Activated T-helper 2 cell treated with anti-CD3 and anti-CD28 coated beads, Interferon-gamma antibody, Interleukin-2, Interleukin-4, amounts not matched to agents 10 μg/mL and 5 μg/mL and 100 μg/mL, durations not matched to agents 14 hours and 24 hours and 36 hours (primary cell): ENCODE results near the gene SPTBN5. TPM values are rescaled to one million over a fixed set of nuclear protein-coding genes. Genes with fewer than 3 reads are reported as not detected.
A peak's percentile ranks its signal among the peaks of the same experiment; 100 is the strongest.

Experiments
- DNase-seq: peaks from one replicate; pipeline ENCODE4 v3.0.0; 2021; ENCODE audit warnings: low spot score
- H3K27ac Mint-ChIP-seq: one replicate; pipeline ENCODE4 v1.8.0; 2021; ENCODE audit warnings: mixed read lengths
- H3K27me3 Mint-ChIP-seq: one replicate; pipeline ENCODE4 v1.8.0; 2021; ENCODE audit warnings: low read depth, mixed read lengths
- H3K36me3 Mint-ChIP-seq: one replicate; pipeline ENCODE4 v1.8.0; 2021; ENCODE audit warnings: low read depth, mixed read lengths
- H3K4me1 Mint-ChIP-seq: one replicate; pipeline ENCODE4 v1.8.0; 2021; ENCODE audit warnings: low read depth, mixed read lengths
- H3K4me3 Mint-ChIP-seq: one replicate; pipeline ENCODE4 v1.8.0; 2021; ENCODE audit warnings: low read depth, mild to moderate bottlenecking, moderate library complexity, mixed read lengths
- H3K9me3 Mint-ChIP-seq: one replicate; pipeline ENCODE4 v1.8.0; 2021; ENCODE audit warnings: mixed read lengths
- intact Hi-C: fragments of 100-400 bp; cut with micrococcal nuclease; formaldehyde crosslinking; loops from one replicate; pipeline ENCODE4 v1.15.1; 2023
- total RNA-seq: library from RNA; stranded (reverse); gene quantifications from 2 replicates; pipeline ENCODE4 v1.2.3, GENCODE V29; 2022

The SPTBN5 gene
- total RNA-seq, 1 donor from 2014 or later, result 0.41 TPM

DNA sequence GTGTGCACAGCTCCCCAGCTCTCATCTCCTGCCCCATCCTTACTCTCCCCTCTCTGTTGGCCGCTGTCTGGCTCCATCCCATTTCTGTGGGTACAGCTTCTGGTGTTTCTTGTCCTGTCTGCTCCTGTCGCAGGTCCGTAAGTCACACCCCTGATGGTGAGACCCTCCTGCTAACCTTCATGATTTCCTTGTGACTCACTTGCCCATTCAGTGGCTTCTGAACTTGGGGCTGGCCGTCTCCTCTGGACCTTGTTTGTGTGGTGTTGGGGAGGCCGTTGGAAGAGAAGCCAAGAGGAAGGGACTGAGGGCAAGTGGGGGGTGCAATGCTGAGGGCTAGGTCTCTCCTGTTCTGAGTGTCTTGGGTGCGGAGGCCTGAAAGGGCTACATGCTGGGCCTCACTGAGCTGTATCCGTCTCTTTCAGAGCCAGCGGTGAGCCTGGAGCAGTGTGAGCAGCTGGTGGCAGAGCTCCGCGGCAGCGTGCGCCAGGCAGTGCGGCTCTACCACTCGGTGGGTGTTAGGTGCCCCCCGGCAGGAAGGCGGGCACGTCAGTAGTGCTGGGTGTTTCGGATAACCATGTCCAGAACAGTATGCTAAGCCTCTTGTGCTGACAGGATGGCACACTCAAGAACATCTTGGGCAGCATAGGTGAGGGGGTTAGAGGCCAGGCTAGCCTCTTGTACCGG lies 69.6 kb downstream of the SPTBN5 start:
- no peaks in the 10 kb centered on the region for H3K27me3 Mint-ChIP-seq
- H3K4me1 Mint-ChIP-seq, result peaks cover 9% of the 10 kb centered on the region
- no peak overlapping the region for H3K4me3 Mint-ChIP-seq
- H3K36me3 Mint-ChIP-seq, result peaks cover 27% of the 10 kb centered on the region
- DNase-seq, result no peak
- H3K27ac Mint-ChIP-seq, result no peak overlapping the region
- intact Hi-C loops, result no loop called here
- H3K9me3 Mint-ChIP-seq, result no peaks in the 10 kb centered on the region

- Mint-ChIP-seq H3K4me3 (no peak overlapping the region), H3K27me3 (no peaks in the 10 kb centered on the region), H3K4me1 (peaks cover 4% of the 10 kb centered on the region), H3K27ac (no peak overlapping the region), H3K9me3 (no peaks in the 10 kb centered on the region), H3K36me3 (peaks cover 29% of the 10 kb centered on the region)
- no peak for DNase-seq
- intact Hi-C loops, result no loop called here
Measured at GRCh38 chr15:41823502-41823901, 70.4 kb downstream of the SPTBN5 start.

DNA sequence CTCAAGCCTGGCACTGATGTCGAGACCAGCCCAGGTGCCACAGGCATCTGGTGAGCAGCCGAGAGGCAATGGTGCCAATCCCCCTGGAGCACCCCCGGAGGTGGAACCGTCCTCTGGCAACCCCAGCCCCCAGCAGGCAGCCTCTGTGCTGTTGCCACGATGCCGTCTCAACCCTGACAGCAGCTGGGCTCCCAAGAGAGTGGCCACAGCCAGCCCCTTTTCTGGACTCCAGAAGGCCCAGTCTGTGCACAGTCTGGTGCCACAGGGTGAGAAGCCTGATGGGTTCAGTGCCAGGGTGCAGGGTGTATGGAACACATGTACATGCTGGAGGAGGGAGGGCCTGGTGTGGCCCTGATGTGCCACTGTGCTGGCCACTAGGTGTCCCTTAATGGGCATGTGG lies 70.9 kb downstream of the SPTBN5 start:
- H3K27me3 Mint-ChIP-seq, result no peaks in the 10 kb centered on the region
- no peak for DNase-seq
- no peak overlapping the region for H3K27ac Mint-ChIP-seq
- H3K4me1 Mint-ChIP-seq, result peaks cover 2% of the 10 kb centered on the region
- no peak overlapping the region for H3K4me3 Mint-ChIP-seq
- intact Hi-C loops, result no loop called here
- peaks cover 34% of the 10 kb centered on the region for H3K36me3 Mint-ChIP-seq
- H3K9me3 Mint-ChIP-seq, result no peaks in the 10 kb centered on the region

DNA sequence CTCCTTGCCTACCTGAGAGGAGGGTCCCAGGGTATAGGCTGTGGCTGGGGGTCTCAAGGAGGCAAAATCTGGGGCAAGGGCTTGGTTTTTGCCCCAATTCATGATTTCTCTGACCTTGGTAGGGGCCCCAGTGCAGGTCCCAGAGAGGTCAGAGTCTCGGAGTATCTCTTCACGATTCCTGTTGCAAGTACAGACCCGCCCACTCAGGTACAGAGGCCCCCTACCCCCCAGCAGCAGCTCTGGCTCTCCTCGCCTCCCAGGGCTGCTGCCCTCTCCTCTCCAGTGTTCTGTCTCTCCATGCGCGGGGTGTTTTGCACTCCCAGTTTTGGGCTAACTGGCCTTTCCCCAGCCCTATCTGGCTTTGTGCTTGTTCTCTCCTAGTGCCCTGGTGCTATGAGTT lies 71.4 kb downstream of the SPTBN5 start:
- Mint-ChIP-seq H3K9me3 (no peaks in the 10 kb centered on the region), H3K4me3 (no peak overlapping the region), H3K27me3 (no peaks in the 10 kb centered on the region), H3K27ac (no peak overlapping the region), H3K36me3 (peaks cover 32% of the 10 kb centered on the region), H3K4me1 (no peaks in the 10 kb centered on the region)
- intact Hi-C loops, result no loop called here
- DNase-seq, result no peak

GRCh38 chr15:41821831-41822230 lies 72.0 kb downstream of the SPTBN5 start:
- H3K36me3 Mint-ChIP-seq, result peaks cover 32% of the 10 kb centered on the region
- no peaks in the 10 kb centered on the region for H3K4me1 Mint-ChIP-seq
- no peak overlapping the region for H3K4me3 Mint-ChIP-seq
- intact Hi-C loops, result no loop called here
- no peaks in the 10 kb centered on the region for H3K27me3 Mint-ChIP-seq
- H3K27ac Mint-ChIP-seq, result no peak overlapping the region
- H3K9me3 Mint-ChIP-seq, result no peaks in the 10 kb centered on the region
- DNase-seq, result no peak

DNA sequence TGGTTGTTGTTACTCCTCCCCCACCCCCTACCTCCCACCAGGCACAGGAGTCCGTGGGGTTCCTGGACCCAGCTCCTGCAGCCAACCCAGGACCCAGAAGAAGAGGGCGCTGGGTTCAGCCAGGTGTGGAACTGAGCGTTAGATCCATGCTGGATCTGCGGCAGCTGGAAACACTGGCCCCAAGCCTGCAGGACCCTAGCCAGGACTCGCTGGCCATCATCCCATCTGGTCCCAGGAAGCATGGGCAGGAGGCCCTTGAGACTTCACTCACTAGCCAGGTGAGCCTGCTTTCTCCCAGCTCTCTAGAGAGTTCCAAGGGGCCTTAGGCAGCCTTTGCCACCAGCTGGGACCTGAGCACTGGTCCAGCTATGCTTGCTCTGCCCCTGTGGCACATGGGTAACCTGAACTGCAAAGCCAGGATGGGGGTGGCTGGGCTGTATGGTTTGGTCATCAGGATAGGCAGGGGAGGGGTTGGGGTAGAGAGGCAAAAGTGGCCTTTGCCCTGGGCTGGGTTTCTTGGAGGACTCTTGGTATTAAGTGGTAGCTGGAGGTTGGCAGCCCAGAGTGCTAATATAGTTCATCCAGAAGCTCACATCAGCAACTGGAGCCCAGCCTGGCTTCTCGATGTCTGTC lies 72.9 kb downstream of the SPTBN5 start:
- Mint-ChIP-seq H3K4me3 (no peak overlapping the region), H3K9me3 (no peaks in the 10 kb centered on the region), H3K36me3 (peaks cover 34% of the 10 kb centered on the region), H3K27ac (no peak overlapping the region), H3K27me3 (no peaks in the 10 kb centered on the region), H3K4me1 (no peaks in the 10 kb centered on the region)
- DNase-seq, result no peak
- intact Hi-C loops, result no loop called here

DNA sequence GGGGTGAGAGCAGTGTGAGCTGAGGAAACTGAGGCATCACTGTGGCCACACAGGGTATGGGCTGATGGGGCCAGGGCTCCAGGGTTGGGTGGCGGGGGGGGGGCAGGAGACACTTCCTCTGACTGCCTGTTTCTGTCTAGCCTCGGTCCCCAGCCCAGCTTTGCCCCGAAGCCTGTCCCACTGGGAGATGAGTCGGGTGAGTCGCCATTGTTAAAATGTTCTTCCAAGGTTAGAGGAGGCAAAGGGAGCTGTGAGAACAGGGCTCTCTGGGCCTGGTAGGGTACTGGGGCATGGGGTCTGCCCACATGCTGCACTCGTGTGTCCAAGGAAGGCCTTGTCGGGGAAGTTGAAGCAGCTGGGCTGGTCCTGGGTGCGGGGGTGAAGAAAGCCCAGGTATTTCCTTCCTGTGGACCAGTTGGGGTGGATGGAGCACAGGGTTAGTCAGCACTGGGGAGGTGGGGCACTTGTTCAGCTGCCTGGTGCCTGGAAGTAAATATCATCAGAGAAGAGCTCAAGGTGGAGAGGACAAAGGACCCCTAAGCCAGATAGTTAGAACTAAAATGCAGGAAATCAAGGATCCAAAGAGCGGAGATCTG lies 74.3 kb downstream of the SPTBN5 start:
- no peaks in the 10 kb centered on the region for H3K27me3 Mint-ChIP-seq
- H3K4me1 Mint-ChIP-seq, result no peaks in the 10 kb centered on the region
- H3K9me3 Mint-ChIP-seq, result no peaks in the 10 kb centered on the region
- H3K4me3 Mint-ChIP-seq, result no peak overlapping the region
- intact Hi-C loops, result no loop called here
- no peak for DNase-seq
- peaks cover 39% of the 10 kb centered on the region for H3K36me3 Mint-ChIP-seq
- H3K27ac Mint-ChIP-seq, result peak overlapping the region; percentile 35

GRCh38 chr15:41817781-41818180 lies 76.1 kb downstream of the SPTBN5 start:
- Mint-ChIP-seq H3K9me3 (no peaks in the 10 kb centered on the region), H3K27ac (no peak overlapping the region), H3K4me3 (no peak overlapping the region), H3K36me3 (peaks cover 35% of the 10 kb centered on the region), H3K27me3 (no peaks in the 10 kb centered on the region), H3K4me1 (no peaks in the 10 kb centered on the region)
- intact Hi-C loops, result no loop called here
- DNase-seq, result no peak

GRCh38 chr15:41817327-41817726 lies 76.5 kb downstream of the SPTBN5 start:
- DNase-seq, result no peak
- H3K9me3 Mint-ChIP-seq, result no peaks in the 10 kb centered on the region
- H3K27me3 Mint-ChIP-seq, result no peaks in the 10 kb centered on the region
- no peak overlapping the region for H3K4me3 Mint-ChIP-seq
- peaks cover 2% of the 10 kb centered on the region for H3K4me1 Mint-ChIP-seq
- peaks cover 31% of the 10 kb centered on the region for H3K36me3 Mint-ChIP-seq
- intact Hi-C loops, result no loop called here
- H3K27ac Mint-ChIP-seq, result no peak overlapping the region

- intact Hi-C loops, result no loop called here
- DNase-seq, result no peak
Measured at GRCh38 chr15:41816788-41817187, 77.1 kb downstream of the SPTBN5 start.

DNA sequence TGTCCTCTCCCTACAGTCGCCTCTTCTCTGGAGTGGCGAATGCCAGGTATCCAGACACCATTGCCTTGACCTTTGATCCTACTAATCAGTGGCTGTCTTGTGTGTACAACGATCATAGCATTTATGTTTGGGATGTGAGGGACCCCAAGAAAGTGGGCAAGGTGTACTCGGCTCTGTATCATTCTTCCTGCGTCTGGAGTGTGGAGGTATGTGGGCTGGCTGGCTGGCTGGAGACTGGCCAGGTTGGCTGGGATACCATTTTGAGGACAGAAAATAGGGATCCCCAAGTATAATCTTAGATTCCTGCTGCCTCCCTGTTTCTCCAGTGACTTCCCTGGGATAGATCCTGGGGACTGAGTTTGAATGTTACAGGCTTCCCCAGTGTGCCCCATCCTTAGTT lies 79.3 kb downstream of the SPTBN5 start:
- intact Hi-C loops, result loop anchor here (5.0 kb wide), 2 partner anchors 117 to 257 kb away; partner anchors contain the start of gene TYRO3
- Mint-ChIP-seq H3K9me3 (no peaks in the 10 kb centered on the region), H3K4me1 (peaks cover 24% of the 10 kb centered on the region), H3K27ac (no peak overlapping the region), H3K27me3 (no peaks in the 10 kb centered on the region), H3K4me3 (no peak overlapping the region), H3K36me3 (peaks cover 22% of the 10 kb centered on the region)
- no peak for DNase-seq

More at GRCh38 chr15:41816788-41817187, 77.1 kb downstream of the SPTBN5 start:
- no peak overlapping the region for H3K4me3 Mint-ChIP-seq
- H3K27ac Mint-ChIP-seq, result no peak overlapping the region
- peaks cover 6% of the 10 kb centered on the region for H3K4me1 Mint-ChIP-seq
- peaks cover 31% of the 10 kb centered on the region for H3K36me3 Mint-ChIP-seq
- H3K27me3 Mint-ChIP-seq, result no peaks in the 10 kb centered on the region
- no peaks in the 10 kb centered on the region for H3K9me3 Mint-ChIP-seq

GRCh38 chr15:41813426-41813825 lies 80.4 kb downstream of the SPTBN5 start:
- DNase-seq, result no peak
- no peaks in the 10 kb centered on the region for H3K27me3 Mint-ChIP-seq
- no peaks in the 10 kb centered on the region for H3K9me3 Mint-ChIP-seq
- H3K27ac Mint-ChIP-seq, result no peak overlapping the region
- H3K4me3 Mint-ChIP-seq, result no peak overlapping the region
- intact Hi-C loops, result loop anchor here (5.0 kb wide), 2 partner anchors 116 to 256 kb away; partner anchors contain the start of gene TYRO3
- peaks cover 17% of the 10 kb centered on the region for H3K36me3 Mint-ChIP-seq
- H3K4me1 Mint-ChIP-seq, result peaks cover 26% of the 10 kb centered on the region

DNA sequence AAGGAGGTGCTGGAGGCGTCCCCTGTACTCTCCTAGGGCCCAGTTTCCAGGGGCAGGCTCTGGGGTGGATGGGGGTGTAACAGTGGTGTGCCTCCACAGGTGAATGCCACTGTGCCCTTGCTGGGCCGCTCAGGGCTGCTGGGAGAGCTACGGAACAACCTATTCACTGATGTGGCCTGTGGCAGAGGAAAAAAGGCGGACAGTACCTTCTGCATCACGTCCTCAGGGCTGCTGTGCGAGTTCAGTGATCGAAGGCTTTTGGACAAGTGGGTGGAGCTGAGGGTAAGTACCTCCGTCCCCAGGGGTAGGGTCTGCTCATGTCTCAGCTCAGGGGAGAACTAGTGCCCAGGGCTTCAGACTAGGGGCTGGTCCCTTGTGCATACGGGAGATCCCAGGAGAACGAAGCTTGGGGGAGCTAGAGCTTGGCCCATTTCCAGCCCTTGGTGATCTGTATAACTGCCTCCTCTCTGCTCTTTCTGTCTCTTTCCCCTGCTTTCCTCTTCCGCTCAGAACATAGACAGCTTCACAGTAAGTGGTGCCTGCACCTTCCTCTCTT lies 81.0 kb downstream of the SPTBN5 start:
- Mint-ChIP-seq H3K27ac (no peak overlapping the region), H3K4me3 (no peak overlapping the region), H3K4me1 (peaks cover 26% of the 10 kb centered on the region), H3K36me3 (peaks cover 13% of the 10 kb centered on the region), H3K27me3 (no peaks in the 10 kb centered on the region), H3K9me3 (no peaks in the 10 kb centered on the region)
- DNase-seq, result no peak
- intact Hi-C loops, result loop anchor here (5.0 kb wide), 2 partner anchors 116 to 256 kb away; partner anchors contain the start of gene TYRO3
